Activated naive CD4-positive, alpha-beta T cell treated with anti-CD3 and anti-CD28 coated beads, Interleukin-2, amount 10 ng/mL, durations not matched to agents 7 days and 5 days (primary cell): Measurements from ENCODE around the gene RGS12.
"Not testable (repeated sequence)": the region's sequence is repeated elsewhere in the genome, so short reads cannot be mapped to it uniquely, and the experiment has no call there.

Source experiments
- CTCF ChIA-PET: fragments of 350-600 bp; sonication (Branson Sonifier 250); formaldehyde crosslinking; loops from one replicate; lab custom pipeline; 2021; ENCODE audit warnings: antibody characterized with exemption; lab: Charles Lee
- DNase-seq: peaks from one replicate; pipeline ENCODE4 v3.0.0-alpha.2; 2020
- H3K27ac Mint-ChIP-seq: one replicate; pipeline ENCODE4 v1.8.0; 2021; ENCODE audit warnings: mild to moderate bottlenecking, moderate library complexity, mixed read lengths
- H3K27me3 Mint-ChIP-seq: one replicate; pipeline ENCODE4 v1.8.0; 2021; ENCODE audit warnings: mild to moderate bottlenecking, mixed read lengths
- H3K36me3 Mint-ChIP-seq: one replicate; pipeline ENCODE4 v1.8.0; 2021; ENCODE audit warnings: mixed read lengths
- H3K4me1 Mint-ChIP-seq: one replicate; pipeline ENCODE4 v1.8.0; 2021; ENCODE audit warnings: mixed read lengths
- H3K4me3 Mint-ChIP-seq: one replicate; pipeline ENCODE4 v1.8.0; 2021; ENCODE audit warnings: mild to moderate bottlenecking, moderate library complexity, mixed read lengths
- H3K9me3 Mint-ChIP-seq: one replicate; pipeline ENCODE4 v1.8.0; 2021; ENCODE audit warnings: mixed read lengths

RGS12 gene

GRCh38 chr4:3294401-3295241 is 1.8 kb downstream of the RGS12 start:
- CTCF ChIA-PET: interaction anchor here (0.7 kb wide), 1 partner anchor 8 kb away, joined by 3 read pairs; no protein-coding TSS in a partner anchor
- H3K9me3 Mint-ChIP-seq: no peaks in the 10 kb centered on the region
- H3K27ac Mint-ChIP-seq: no peak overlapping the region
- peaks cover 6% of the 10 kb centered on the region for H3K36me3 Mint-ChIP-seq
- peak overlapping the region; percentile 22 for H3K4me3 Mint-ChIP-seq
- peaks cover 19% of the 10 kb centered on the region for H3K4me1 Mint-ChIP-seq
- DNase-seq: no peak
- peaks cover 88% of the 10 kb centered on the region for H3K27me3 Mint-ChIP-seq

- Mint-ChIP-seq H3K9me3 (no peaks in the 10 kb centered on the region), H3K27me3 (peaks cover 88% of the 10 kb centered on the region), H3K4me3 (no peak overlapping the region), H3K4me1 (peaks cover 20% of the 10 kb centered on the region), H3K36me3 (peaks cover 6% of the 10 kb centered on the region), H3K27ac (no peak overlapping the region)
- CTCF ChIA-PET: no interaction called here
- DNase-seq: no peak
Measured at GRCh38 chr4:3295837-3296624, 3.2 kb downstream of the RGS12 start.

- H3K9me3 Mint-ChIP-seq: no peaks in the 10 kb centered on the region
- H3K27me3 Mint-ChIP-seq: peaks cover 88% of the 10 kb centered on the region
- no peak overlapping the region for H3K4me3 Mint-ChIP-seq
- CTCF ChIA-PET: no interaction called here
- H3K4me1 Mint-ChIP-seq: peaks cover 24% of the 10 kb centered on the region
- no peak for DNase-seq
- no peak overlapping the region for H3K27ac Mint-ChIP-seq
- peaks cover 4% of the 10 kb centered on the region for H3K36me3 Mint-ChIP-seq
Measured at GRCh38 chr4:3296651-3297050, 3.8 kb downstream of the RGS12 start.

GRCh38 chr4:3297066-3297859 is 4.4 kb downstream of the RGS12 start:
- peaks cover 26% of the 10 kb centered on the region for H3K4me1 Mint-ChIP-seq
- no peak for DNase-seq
- CTCF ChIA-PET: no interaction called here
- no peak overlapping the region for H3K27ac Mint-ChIP-seq
- peaks cover 3% of the 10 kb centered on the region for H3K36me3 Mint-ChIP-seq
- peaks cover 86% of the 10 kb centered on the region for H3K27me3 Mint-ChIP-seq
- no peak overlapping the region for H3K4me3 Mint-ChIP-seq
- H3K9me3 Mint-ChIP-seq: no peaks in the 10 kb centered on the region

GRCh38 chr4:3299122-3299975 is 6.5 kb downstream of the RGS12 start:
- CTCF ChIA-PET: no interaction called here
- Mint-ChIP-seq H3K4me3 (no peak overlapping the region), H3K4me1 (peaks cover 37% of the 10 kb centered on the region), H3K27ac (no peak overlapping the region), H3K36me3 (peaks cover 2% of the 10 kb centered on the region), H3K9me3 (no peaks in the 10 kb centered on the region), H3K27me3 (peaks cover 95% of the 10 kb centered on the region)
- DNase-seq: no peak

GRCh38 chr4:3299976-3300671 is 7.3 kb downstream of the RGS12 start:
- no peak for DNase-seq
- H3K27ac Mint-ChIP-seq: no peak overlapping the region
- H3K4me3 Mint-ChIP-seq: no peak overlapping the region
- no peaks in the 10 kb centered on the region for H3K9me3 Mint-ChIP-seq
- H3K27me3 Mint-ChIP-seq: peaks cover 95% of the 10 kb centered on the region
- H3K4me1 Mint-ChIP-seq: peaks cover 42% of the 10 kb centered on the region
- CTCF ChIA-PET: no interaction called here
- peaks cover 2% of the 10 kb centered on the region for H3K36me3 Mint-ChIP-seq

- H3K36me3 Mint-ChIP-seq, H3K4me3 Mint-ChIP-seq, H3K9me3 Mint-ChIP-seq, H3K27ac Mint-ChIP-seq, CTCF ChIA-PET, DNase-seq: not testable (repeated sequence)
- H3K4me1 Mint-ChIP-seq: peaks cover 49% of the 10 kb centered on the region
- H3K27me3 Mint-ChIP-seq: peaks cover 95% of the 10 kb centered on the region
Measured at GRCh38 chr4:3300882-3301281, 8.1 kb downstream of the RGS12 start.

GRCh38 chr4:3301450-3302172 is 8.8 kb downstream of the RGS12 start:
- DNase-seq: peak; percentile 50
- peaks cover 95% of the 10 kb centered on the region for H3K27me3 Mint-ChIP-seq
- CTCF ChIA-PET: no interaction called here
- peak overlapping the region; percentile 55 for H3K4me3 Mint-ChIP-seq
- H3K27ac Mint-ChIP-seq: peak overlapping the region; percentile 78
- H3K4me1 Mint-ChIP-seq: peaks cover 53% of the 10 kb centered on the region
- H3K36me3 Mint-ChIP-seq: peaks cover 2% of the 10 kb centered on the region
- no peaks in the 10 kb centered on the region for H3K9me3 Mint-ChIP-seq

- Mint-ChIP-seq H3K9me3 (no peaks in the 10 kb centered on the region), H3K27ac (peak overlapping the region; percentile 94), H3K36me3 (peaks cover 2% of the 10 kb centered on the region), H3K27me3 (peaks cover 95% of the 10 kb centered on the region), H3K4me3 (peak overlapping the region; percentile 72), H3K4me1 (peaks cover 53% of the 10 kb centered on the region)
- CTCF ChIA-PET: interaction anchor here (1.0 kb wide), 1 partner anchor 8 kb away, joined by 3 read pairs; no protein-coding TSS in a partner anchor
- peak; percentile 90 for DNase-seq
Measured at GRCh38 chr4:3302173-3302785, 9.5 kb downstream of the RGS12 start.

GRCh38 chr4:3302786-3303564 is 10.2 kb downstream of the RGS12 start:
- Mint-ChIP-seq H3K4me1 (peaks cover 53% of the 10 kb centered on the region), H3K4me3 (peak overlapping the region; percentile 72)
- CTCF ChIA-PET: interaction anchor here (1.0 kb wide), 1 partner anchor 9 kb away, joined by 3 read pairs; no protein-coding TSS in a partner anchor

GRCh38 chr4:3303565-3303824 is 10.7 kb downstream of the RGS12 start:
- CTCF ChIA-PET: interaction anchor here (1.0 kb wide), 1 partner anchor 10 kb away, joined by 3 read pairs; no protein-coding TSS in a partner anchor
- Mint-ChIP-seq H3K27me3 (peaks cover 95% of the 10 kb centered on the region), H3K9me3 (no peaks in the 10 kb centered on the region), H3K36me3 (no peaks in the 10 kb centered on the region), H3K27ac (peak overlapping the region; percentile 94), H3K4me3 (peak overlapping the region; percentile 72), H3K4me1 (peaks cover 53% of the 10 kb centered on the region)
- DNase-seq: no peak

More at GRCh38 chr4:3302786-3303564, 10.2 kb downstream of the RGS12 start:
- peaks cover 95% of the 10 kb centered on the region for H3K27me3 Mint-ChIP-seq
- H3K27ac Mint-ChIP-seq: peak overlapping the region; percentile 94
- no peaks in the 10 kb centered on the region for H3K36me3 Mint-ChIP-seq
- no peaks in the 10 kb centered on the region for H3K9me3 Mint-ChIP-seq
- DNase-seq: peak; percentile 56
